ENCODE data around the gene ATOX1. TPM values are rescaled to one million over a fixed set of nuclear protein-coding genes. Genes with fewer than 3 reads are reported as not detected.

ATOX1 gene
- total RNA-seq, 2 donors from 2014 or later, result 6.3 to 39.7 TPM

GRCh38 chr5:151695464-151695863, 63.0 kb downstream of the ATOX1 start:
- H3K4me3 ChIP-seq, result no peak overlapping the region
- H3K9me3 ChIP-seq, result no peaks in the 10 kb centered on the region
- no peaks in the 10 kb centered on the region for H3K36me3 ChIP-seq (replicated peaks in 1 of 2; ENCODE audit: insufficient read depth in 1 of 2, low read depth in 2 of 2)
- no peak overlapping the region for H3K27ac ChIP-seq
- no peak for TF ChIP-seq POLR2A (IDR thresholded peaks at IDR 0.05)
- TF ChIP-seq CTCF (IDR thresholded peaks at IDR 0.05), result no peak
- H3K4me1 ChIP-seq, result no peaks in the 10 kb centered on the region
- intact Hi-C loops (cut with DNase I), result no loop called here
- no peak for ATAC-seq
- 83 to 95% methylated on average over 1 of the region's 1 CpG for WGBS, 2 donors
- no peaks in the 10 kb centered on the region for H3K27me3 ChIP-seq
- DNase-seq, result no peak

GRCh38 chr5:151694035-151694485, 64.4 kb downstream of the ATOX1 start:
- H3K27me3 ChIP-seq, result no peaks in the 10 kb centered on the region
- no peaks in the 10 kb centered on the region for H3K36me3 ChIP-seq (replicated peaks in 1 of 2; ENCODE audit: insufficient read depth in 1 of 2, low read depth in 2 of 2)
- no peak for TF ChIP-seq POLR2A (IDR thresholded peaks at IDR 0.05)
- TF ChIP-seq CTCF (IDR thresholded peaks at IDR 0.05), result no peak
- H3K4me3 ChIP-seq, result no peak overlapping the region
- ATAC-seq (no peak), DNase-seq (no peak)
- no peaks in the 10 kb centered on the region for H3K4me1 ChIP-seq
- H3K9me3 ChIP-seq, result no peaks in the 10 kb centered on the region
- intact Hi-C loops (cut with DNase I), result no loop called here
- 63 to 84% methylated on average over 3 of the region's 3 CpGs for WGBS, 2 donors
- H3K27ac ChIP-seq, result no peak overlapping the region

Small RNA genes within 50 kb of the gene (small RNA-seq; reads per million reads assigned to genes)
- not detected for gene RN7SKP232

Other genes starting within 250 kb of the ATOX1 start
- gene FAT2, start 167.3 kb downstream of the ATOX1 start, total RNA-seq, result not detected
- gene SPARC, start 71.7 kb downstream of the ATOX1 start, total RNA-seq, result 100 to 1,000 TPM in 1 of 2 donors, 10 to 100 TPM in 1; 76.0 to 168 TPM
- gene G3BP1, start 13.3 kb upstream of the ATOX1 start, total RNA-seq, result 10 to 100 TPM; 34.6 to 64.3 TPM
- gene GLRA1, start 166.2 kb upstream of the ATOX1 start, total RNA-seq, result not detected